Heart left ventricle (tissue), 16 donors: Measurements from ENCODE around the gene SLC22A13. TPM values are rescaled to one million over a fixed set of nuclear protein-coding genes. Genes with fewer than 3 reads are reported as not detected.

Source experiments
- ATAC-seq, 4 donors: fragments of 200-7000 bp; cut with Tn5 transposase; one replicate each; pipeline ENCODE4 v1.9.1; 2020 to 2022; ENCODE audit warnings: moderate library complexity in 4 of 4, mild to moderate bottlenecking in 3 of 4, moderate number of reproducible peaks in 1 of 4
- DNase-seq, 5 donors: peaks; one replicate each; pipeline ENCODE4 v3.0.0-alpha.2; 2020
- H3K27ac ChIP-seq, 12 donors: fragments of 200-600 bp; sonication (generic) in 4 of 12; one replicate each; pipeline versions ENCODE4 v1.5.0 to v1.8.0; 2016 to 2022; ENCODE audit warnings: mild to moderate bottlenecking in 2 of 12
- H3K27me3 ChIP-seq, 9 donors: fragments of 200-600 bp; sonication (generic) in 2 of 9; one replicate each; pipeline versions ENCODE4 v1.5.1 to v1.8.0; 2016 to 2022; ENCODE audit warnings: mild to moderate bottlenecking in 3 of 9
- H3K36me3 ChIP-seq, 9 donors: fragments of 200-600 bp; sonication (generic) in 2 of 9; one replicate each; pipeline versions ENCODE4 v1.5.0 to v1.8.0; 2018 to 2022; ENCODE audit warnings: mild to moderate bottlenecking in 2 of 9
- H3K4me1 ChIP-seq, 12 donors: fragments of 200-600 bp; sonication (generic) in 4 of 12; one replicate each; pipeline versions ENCODE4 v1.5.0 to v1.8.0; 2016 to 2022; ENCODE audit warnings: mild to moderate bottlenecking in 3 of 12
- H3K4me3 ChIP-seq, 12 donors: fragments of 200-600 bp; sonication (generic) in 4 of 12; one replicate each; pipeline versions ENCODE4 v1.5.0 to v1.8.0; 2017 to 2022; ENCODE audit warnings: mild to moderate bottlenecking in 9 of 12, moderate library complexity in 4 of 12
- H3K9me3 ChIP-seq, 12 donors: fragments of 200-600 bp; sonication (generic) in 4 of 12; one replicate each; pipeline versions ENCODE4 v1.5.0 to v1.8.0; 2016 to 2022; ENCODE audit warnings: mild to moderate bottlenecking in 1 of 12
- CTCF ChIP-seq, 12 donors: fragments of 200-600 bp; sonication (generic) in 4 of 12; IDR thresholded peaks; one replicate each; pipeline versions ENCODE4 v1.5.0 to v1.8.0; 2018 to 2022; ENCODE audit warnings: antibody characterized with exemption in 12 of 12, mild to moderate bottlenecking in 5 of 12
- POLR2A ChIP-seq, 2 donors: fragments of 450-650 bp; IDR thresholded peaks; one replicate each; pipeline ENCODE4 v1.6.1; 2017; ENCODE audit warnings: antibody characterized with exemption in 2 of 2, mild to moderate bottlenecking in 2 of 2, moderate library complexity in 2 of 2
- WGBS, 4 donors: extraction: QIAGEN DNeasy Blood & Tissue Kit in 2 of 4; methylation state at CpG; one replicate each; pipeline versions ENCODE4 v1.1.5 to v1.1.7; 2013 to 2018; 5-methylcytosine and 5-hydroxymethylcytosine counted together
- intact Hi-C, 10 donors: fragments of 100-400 bp; cut with DNase I; formaldehyde crosslinking; loops; one replicate each; pipeline versions ENCODE4 v1.11.1 to v1.14.2; 2022
- long read RNA-seq, 3 donors: library from polyadenylated mRNA; unstranded; transcript quantifications; one replicate each; pipeline ENCODE4 v2.0.0, GENCODE V29; 2020 to 2021
- polyA plus RNA-seq, 2 donors: library from polyadenylated mRNA; stranded (reverse); fragments of 200-250 nt; gene quantifications; one replicate each; pipeline ENCODE4 v1.2.3, GENCODE V29; 2013
- total RNA-seq, 9 donors: library from RNA; depleted of rRNA in 2 of 9; stranded (reverse); fragments of >200 nt in 2 of 9; fragmentation: NEBNext Ultra II Directional in 3 of 9; extraction: Animal tissue kit (Norgen Biotek cat#: 25700) in 3 of 9; gene quantifications; one replicate each; pipeline versions ENCODE4 v1.1.0 to v1.2.4, GENCODE V29; 2016 to 2023
- donor health status: ischemic (EF 13 %, LVEDD 7.1; RV severe dilation, severe dysfunction).
- donor health status: healthy with polysubstance abuse.
- donor health status: DM: no; HTN: yes; CAD: no.
- donor health status: DM: no; HTN: no; CAD: no.
- donor health status: ischemic (EF 25% LVEDD 6.9; RV normal size, moderate dysfunction).
- donor health status: ischemic (EF 25% LVEDD 5.7; RV mildly dilated, moderate dysfunction).
- donor health status: healthy.
- donor health status: DM: yes; HTN: yes; CAD: no.
- donor health status: ischemic (EF 35%, LVEDD 5.7; RV mildly dilated, moderate dysfunction).
- donor health status: nonischemic (EF 11% LVEDD 7.7; RV severe dilation, severe dysfunction).
- donor health status: DM: yes; HTN: yes; CAD: no.
- donor health status: PGD.
- donor health status: ischemic (EF 29% LVEDD 5.4; RV normal size, mild dysfunction).
- donor health status: nonischemic (EF 23%, LVEDD 6.1; RV moderate dilation, normal function).

Gene SLC22A13
- total RNA-seq, result under 1 TPM in 4 of 9 donors, not detected in 5; 0.09 to 0.24 (median 0.13) TPM
- under 1 TPM; 0.07 to 0.23 TPM for polyA plus RNA-seq
- long read RNA-seq, donor 1, result 0 reads
- long read RNA-seq, donor 2, result 0 reads
- long read RNA-seq, donor 3, result 0 reads

GRCh38 chr3:38265604-38266307 lies at the start of gene SLC22A13:
SLC22A13 (plus strand) TSS chr3:38265812; CDS start chr3:38265861, 49 bp downstream.
- Histone ChIP-seq H3K4me1 (peaks cover 0 to 20% (median 0%) of the 10 kb centered on the region in 12 donors), H3K27me3 (no peaks in the 10 kb centered on the region), H3K36me3 (peaks cover 0 to 3% (median 0%) of the 10 kb centered on the region in 9 donors), H3K9me3 (no peaks in the 10 kb centered on the region), H3K27ac (peak within 1 kb of the TSS in 1 of 12 donors; percentile 33), H3K4me3 (no peak within 1 kb of the TSS)
- TF ChIP-seq POLR2A (IDR thresholded peaks at IDR 0.05) (no peak), CTCF (IDR thresholded peaks at IDR 0.05) (no peak)
- intact Hi-C loops, result no loop called here
- no peak for DNase-seq
- 96 to 97% (median 97%) methylated on average over 9 of the region's 9 CpGs for WGBS, 4 donors
- peak in 1 of 4 donors; percentile 12 for ATAC-seq

- intact Hi-C loops, result no loop called here
Observed at GRCh38 chr3:38219609-38220197, 45.9 kb upstream of the SLC22A13 start.

GRCh38 chr3:38221005-38221404 lies 44.6 kb upstream of the SLC22A13 start:
- TF ChIP-seq CTCF (IDR thresholded peaks at IDR 0.05), result no peak
- no peak for TF ChIP-seq POLR2A (IDR thresholded peaks at IDR 0.05)
- Histone ChIP-seq H3K27me3 (no peaks in the 10 kb centered on the region), H3K36me3 (peaks cover 0 to 61% (median 48%) of the 10 kb centered on the region in 9 donors), H3K4me3 (no peak overlapping the region), H3K9me3 (no peaks in the 10 kb centered on the region), H3K27ac (no peak overlapping the region), H3K4me1 (no peaks in the 10 kb centered on the region)
- 97 to 100% (median 98%) methylated on average over 1 of the region's 1 CpG for WGBS, 4 donors
- DNase-seq, result no peak
- ATAC-seq, result no peak
- intact Hi-C loops, result no loop called here

More at GRCh38 chr3:38219609-38220197, 45.9 kb upstream of the SLC22A13 start:
- Histone ChIP-seq H3K27me3 (no peaks in the 10 kb centered on the region), H3K27ac (no peak overlapping the region), H3K4me1 (peaks cover 0 to under 1% (median 0%) of the 10 kb centered on the region in 12 donors), H3K36me3 (peaks cover 0 to 50% (median 36%) of the 10 kb centered on the region in 9 donors), H3K4me3 (no peak overlapping the region), H3K9me3 (no peaks in the 10 kb centered on the region)
- TF ChIP-seq POLR2A (IDR thresholded peaks at IDR 0.05), result no peak
- no peak for TF ChIP-seq CTCF (IDR thresholded peaks at IDR 0.05)
- no peak for ATAC-seq
- 94 to 99% (median 96%) methylated on average over 3 of the region's 3 CpGs for WGBS, 4 donors
- DNase-seq, result no peak

GRCh38 chr3:38222032-38222634 lies 43.5 kb upstream of the SLC22A13 start:
- TF ChIP-seq POLR2A (IDR thresholded peaks at IDR 0.05) (no peak), CTCF (IDR thresholded peaks at IDR 0.05) (no peak)
- ATAC-seq, result no peak
- no peaks in the 10 kb centered on the region for H3K9me3 ChIP-seq
- WGBS, 4 donors, result 68 to 73% (median 69%) methylated on average over 7 of the region's 7 CpGs
- H3K4me3 ChIP-seq, result no peak overlapping the region
- DNase-seq, result no peak
- intact Hi-C loops, result no loop called here
- no peak overlapping the region for H3K27ac ChIP-seq
- H3K27me3 ChIP-seq, result no peaks in the 10 kb centered on the region
- peaks cover 0 to 59% (median 47%) of the 10 kb centered on the region in 9 donors for H3K36me3 ChIP-seq
- no peaks in the 10 kb centered on the region for H3K4me1 ChIP-seq
